ENCODE data around the gene CIDEA.

- TF ChIP-seq EZH2 (IDR thresholded peaks at IDR 0.05; ENCODE audit: insufficient read depth, poor library complexity, severe bottlenecking) (no peak), EZH2phosphoT487 (IDR thresholded peaks at IDR 0.05; ENCODE audit: insufficient read depth, low read depth) (no peak)
Observed at GRCh38 chr18:12287131-12287681, 33.0 kb downstream of the CIDEA start.

All from GM23248 (cell line).